ENCODE measurements around the gene NDNF. TPM values are rescaled to one million over a fixed set of nuclear protein-coding genes. Genes with fewer than 3 reads are reported as not detected.

NDNF gene
- total and polyA plus RNA-seq, 2 donors (not counting 1 experiment from before 2014, with no cell fraction given) = not detected

DNA sequence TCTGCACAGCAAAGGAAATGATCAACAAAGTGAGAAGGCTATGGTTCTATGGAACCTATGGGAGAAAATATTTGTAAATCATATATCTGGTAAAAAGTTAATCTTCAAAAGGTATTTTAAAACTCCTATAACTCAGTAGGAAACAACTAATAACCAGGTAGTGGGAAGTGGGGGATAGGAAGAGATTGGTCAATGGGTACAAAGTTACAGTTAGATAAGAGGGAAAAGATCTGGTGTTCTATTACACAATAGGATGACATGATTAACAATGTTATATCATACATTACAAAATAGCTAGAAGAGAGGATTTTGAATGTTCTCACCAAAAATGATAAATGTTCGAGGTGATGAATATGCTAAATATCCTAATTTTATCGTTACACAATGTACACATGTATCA lies 46.3 kb downstream of the NDNF start:
- H3K27ac Mint-ChIP-seq = no peak overlapping the region
- no peak overlapping the region for H3K27ac ChIP-seq (ENCODE audit: low read length in 2 of 2)
- H3K9ac ChIP-seq (ENCODE audit: low read length) = no peak overlapping the region
- no peak overlapping the region for H3K4me2 ChIP-seq (replicated peaks; ENCODE audit: low read depth, low read length, poor library complexity, severe bottlenecking)
- H3K4me1 Mint-ChIP-seq = no peaks in the 10 kb centered on the region
- CTCF ChIA-PET = no interaction called here
- no peak overlapping the region for H3K4me3 Mint-ChIP-seq
- no CpG with 5 or more reads among the region's 2 CpGs for WGBS (ENCODE audit: insufficient coverage)
- no peaks in the 10 kb centered on the region for H3K27me3 Mint-ChIP-seq
- H3K4me3 ChIP-seq (ENCODE audit: control extremely low read depth in 1 of 5, extremely low read depth in 1 of 5, insufficient read depth in 1 of 5, low read depth in 2 of 5, low read length in 4 of 5) = no peak overlapping the region
- no peak for DNase-seq
- H3K79me2 ChIP-seq (ENCODE audit: control insufficient read depth, insufficient read depth, low read length) = no peaks in the 10 kb centered on the region
- intact Hi-C loops (cut with micrococcal nuclease) = no loop called here
- no peaks in the 10 kb centered on the region for H3K9me3 Mint-ChIP-seq (ENCODE audit: insufficient read depth)
- H3K27me3 ChIP-seq (replicated peaks in 1 of 4; ENCODE audit: control extremely low read depth in 1 of 4, control insufficient read depth in 3 of 4, insufficient read depth in 4 of 4, low read length in 3 of 4) = no peaks in the 10 kb centered on the region
- H3K4me1 ChIP-seq (ENCODE audit: control insufficient read depth in 2 of 2, insufficient read depth in 2 of 2, low read length in 2 of 2) = no peaks in the 10 kb centered on the region
- no peak for TF ChIP-seq EZH2 (IDR thresholded peaks at IDR 0.05; ENCODE audit: borderline replicate concordance, insufficient read depth, low read depth, low read length, poor library complexity, severe bottlenecking)
- TF ChIP-seq, protein P1, sequence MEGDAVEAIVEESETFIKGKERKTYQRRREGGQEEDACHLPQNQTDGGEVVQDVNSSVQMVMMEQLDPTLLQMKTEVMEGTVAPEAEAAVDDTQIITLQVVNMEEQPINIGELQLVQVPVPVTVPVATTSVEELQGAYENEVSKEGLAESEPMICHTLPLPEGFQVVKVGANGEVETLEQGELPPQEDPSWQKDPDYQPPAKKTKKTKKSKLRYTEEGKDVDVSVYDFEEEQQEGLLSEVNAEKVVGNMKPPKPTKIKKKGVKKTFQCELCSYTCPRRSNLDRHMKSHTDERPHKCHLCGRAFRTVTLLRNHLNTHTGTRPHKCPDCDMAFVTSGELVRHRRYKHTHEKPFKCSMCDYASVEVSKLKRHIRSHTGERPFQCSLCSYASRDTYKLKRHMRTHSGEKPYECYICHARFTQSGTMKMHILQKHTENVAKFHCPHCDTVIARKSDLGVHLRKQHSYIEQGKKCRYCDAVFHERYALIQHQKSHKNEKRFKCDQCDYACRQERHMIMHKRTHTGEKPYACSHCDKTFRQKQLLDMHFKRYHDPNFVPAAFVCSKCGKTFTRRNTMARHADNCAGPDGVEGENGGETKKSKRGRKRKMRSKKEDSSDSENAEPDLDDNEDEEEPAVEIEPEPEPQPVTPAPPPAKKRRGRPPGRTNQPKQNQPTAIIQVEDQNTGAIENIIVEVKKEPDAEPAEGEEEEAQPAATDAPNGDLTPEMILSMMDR (IDR thresholded peaks at IDR 0.05) = no peak
- no peaks in the 10 kb centered on the region for H4K20me1 ChIP-seq (ENCODE audit: control insufficient read depth, insufficient read depth, low read length, poor library complexity, severe bottlenecking)
- ATAC-seq (ENCODE audit: low read depth) = no peak
- H3K9me3 ChIP-seq (ENCODE audit: control extremely low read depth in 1 of 3, control insufficient read depth in 2 of 3, insufficient read depth in 1 of 3, low read length in 2 of 3) = no peaks in the 10 kb centered on the region
- H3K36me3 ChIP-seq (replicated peaks in 1 of 2; ENCODE audit: control extremely low read depth in 1 of 2, control insufficient read depth in 1 of 2, extremely low read depth in 1 of 2, insufficient read depth in 2 of 2, low read length in 1 of 2) = no peaks in the 10 kb centered on the region
- no peak overlapping the region for H2AFZ ChIP-seq (ENCODE audit: insufficient read depth, low read depth, low read length, poor library complexity, severe bottlenecking)
- POLR2A ChIA-PET = no interaction called here

DNA sequence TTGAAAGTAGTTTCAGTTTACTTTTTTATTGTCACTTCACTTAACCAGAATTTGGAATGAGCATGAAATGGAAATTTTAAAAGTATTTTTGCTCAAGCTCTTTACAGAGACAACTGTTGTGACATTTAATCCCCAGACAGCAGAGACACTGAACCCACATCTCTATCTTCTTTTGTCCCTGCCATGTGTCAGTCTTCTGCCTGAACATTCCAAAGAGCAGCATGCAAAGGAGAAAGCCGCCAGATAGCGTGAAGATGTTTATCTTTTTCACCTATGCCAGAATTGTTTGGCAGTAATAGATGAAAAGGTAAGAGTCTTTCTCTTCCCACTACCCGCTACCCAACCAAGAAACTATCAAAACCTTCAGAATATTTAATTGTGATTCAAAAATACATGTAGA lies 46.8 kb downstream of the NDNF start:
- Mint-ChIP-seq H3K4me3 (no peak overlapping the region), H3K9me3 (ENCODE audit: insufficient read depth) (no peaks in the 10 kb centered on the region), H3K4me1 (no peaks in the 10 kb centered on the region), H3K27ac (no peak overlapping the region), H3K27me3 (no peaks in the 10 kb centered on the region)
- H3K9me3 ChIP-seq (ENCODE audit: control extremely low read depth in 1 of 3, control insufficient read depth in 2 of 3, insufficient read depth in 1 of 3, low read length in 2 of 3) = no peaks in the 10 kb centered on the region
- intact Hi-C loops (cut with micrococcal nuclease) = no loop called here
- WGBS (ENCODE audit: insufficient coverage) = no CpG with 5 or more reads among the region's 3 CpGs
- H3K4me2 ChIP-seq (replicated peaks; ENCODE audit: low read depth, low read length, poor library complexity, severe bottlenecking) = no peak overlapping the region
- no peaks in the 10 kb centered on the region for H3K79me2 ChIP-seq (ENCODE audit: control insufficient read depth, insufficient read depth, low read length)
- CTCF ChIA-PET = no interaction called here
- H3K27ac ChIP-seq (ENCODE audit: low read length in 2 of 2) = no peak overlapping the region
- no peaks in the 10 kb centered on the region for H3K36me3 ChIP-seq (replicated peaks in 1 of 2; ENCODE audit: control extremely low read depth in 1 of 2, control insufficient read depth in 1 of 2, extremely low read depth in 1 of 2, insufficient read depth in 2 of 2, low read length in 1 of 2)
- ATAC-seq (ENCODE audit: low read depth) = no peak
- no peak overlapping the region for H3K9ac ChIP-seq (ENCODE audit: low read length)
- H3K27me3 ChIP-seq (replicated peaks in 1 of 4; ENCODE audit: control extremely low read depth in 1 of 4, control insufficient read depth in 3 of 4, insufficient read depth in 4 of 4, low read length in 3 of 4) = no peaks in the 10 kb centered on the region
- no peak overlapping the region for H3K4me3 ChIP-seq (ENCODE audit: control extremely low read depth in 1 of 5, extremely low read depth in 1 of 5, insufficient read depth in 1 of 5, low read depth in 2 of 5, low read length in 4 of 5)
- TF ChIP-seq, protein P1 (IDR thresholded peaks at IDR 0.05) = no peak
- TF ChIP-seq EZH2 (IDR thresholded peaks at IDR 0.05; ENCODE audit: borderline replicate concordance, insufficient read depth, low read depth, low read length, poor library complexity, severe bottlenecking) = no peak
- POLR2A ChIA-PET = no interaction called here
- DNase-seq = no peak
- no peaks in the 10 kb centered on the region for H4K20me1 ChIP-seq (ENCODE audit: control insufficient read depth, insufficient read depth, low read length, poor library complexity, severe bottlenecking)
- H3K4me1 ChIP-seq (ENCODE audit: control insufficient read depth in 2 of 2, insufficient read depth in 2 of 2, low read length in 2 of 2) = no peaks in the 10 kb centered on the region
- no peak overlapping the region for H2AFZ ChIP-seq (ENCODE audit: insufficient read depth, low read depth, low read length, poor library complexity, severe bottlenecking)
